Astrocyte (in vitro differentiated cells and primary cell): Measurements from ENCODE around the gene MYLK3. TPM values are rescaled to one million over a fixed set of nuclear protein-coding genes. Genes with fewer than 3 reads are reported as not detected.

ENCODE experiments used
- DNase-seq: peaks from one replicate; pipeline ENCODE4 v3.0.0-alpha.2; 2010; ENCODE audit warnings: low read depth
- FAIRE-seq: peaks from 2 replicates; lab custom pipeline; 2011; peaks lifted over from hg19 to GRCh38; lab: Jason Lieb, UNC
- H2AFZ ChIP-seq: 2 replicates; pipeline ENCODE4 v1.6.0; 2012; ENCODE audit warnings: low read depth, low read length, inconsistent platforms
- H3K27ac ChIP-seq: 2 replicates; pipeline ENCODE4 v1.5.1; 2011; ENCODE audit warnings: low read depth, low read length, inconsistent platforms
- H3K27me3 ChIP-seq: 2 replicates; pipeline ENCODE4 v1.6.0; 2011; ENCODE audit warnings: low read length, inconsistent platforms; ENCODE audit not compliant: insufficient read depth
- H3K36me3 ChIP-seq: 2 replicates; pipeline ENCODE4 v1.5.1; 2011; ENCODE audit warnings: low read length, inconsistent platforms; ENCODE audit not compliant: insufficient read depth
- H3K4me1 ChIP-seq: 2 replicates; pipeline ENCODE4 v1.5.1; 2011; ENCODE audit warnings: low read length, inconsistent platforms; ENCODE audit not compliant: insufficient read depth
- H3K4me2 ChIP-seq: 2 replicates; pipeline ENCODE4 v1.6.0; 2012; ENCODE audit warnings: low read length, inconsistent platforms
- H3K4me3 ChIP-seq: 2 replicates; pipeline ENCODE4 v1.5.1; 2011; ENCODE audit warnings: low read depth, mild to moderate bottlenecking, low read length, inconsistent platforms; ENCODE audit not compliant: insufficient read depth
- H3K79me2 ChIP-seq: 2 replicates; pipeline ENCODE4 v1.6.0; 2012; ENCODE audit warnings: mild to moderate bottlenecking, low read length, inconsistent platforms; ENCODE audit not compliant: insufficient read depth
- H3K9ac ChIP-seq: 2 replicates; pipeline ENCODE4 v1.6.0; 2012; ENCODE audit warnings: mild to moderate bottlenecking, low read length, inconsistent platforms
- H3K9me3 ChIP-seq: 2 replicates; pipeline ENCODE4 v1.5.1; 2012; ENCODE audit warnings: low read depth, mild to moderate bottlenecking, low read length, inconsistent platforms; ENCODE audit not compliant: insufficient read depth
- H4K20me1 ChIP-seq: 2 replicates; pipeline ENCODE4 v1.6.0; 2012; ENCODE audit warnings: low read length, inconsistent platforms; ENCODE audit not compliant: insufficient read depth
- H3K27ac Mint-ChIP-seq: one replicate; pipeline ENCODE4 v1.8.0; 2021; ENCODE audit warnings: mild to moderate bottlenecking, mixed read lengths; ENCODE audit not compliant: unreplicated experiment
- H3K27me3 Mint-ChIP-seq: one replicate; pipeline ENCODE4 v1.8.0; 2021; ENCODE audit warnings: low read depth, mixed read lengths; ENCODE audit not compliant: unreplicated experiment
- H3K36me3 Mint-ChIP-seq: one replicate; pipeline ENCODE4 v1.8.0; 2021; ENCODE audit warnings: low read depth, mixed read lengths; ENCODE audit not compliant: unreplicated experiment
- H3K4me1 Mint-ChIP-seq: one replicate; pipeline ENCODE4 v1.8.0; 2021; ENCODE audit warnings: low read depth, mixed read lengths; ENCODE audit not compliant: unreplicated experiment
- H3K4me3 Mint-ChIP-seq: one replicate; pipeline ENCODE4 v1.8.0; 2021; ENCODE audit warnings: mild to moderate bottlenecking, moderate library complexity, mixed read lengths; ENCODE audit not compliant: unreplicated experiment
- H3K9me3 Mint-ChIP-seq: one replicate; pipeline ENCODE4 v1.8.0; 2021; ENCODE audit warnings: mild to moderate bottlenecking, mixed read lengths; ENCODE audit not compliant: unreplicated experiment
- CTCF ChIP-seq: IDR thresholded peaks from 2 replicates; pipeline ENCODE4 v1.5.1; 2011; ENCODE audit warnings: low read depth, mild to moderate bottlenecking, inconsistent platforms, low read length, moderate library complexity; ENCODE audit not compliant: insufficient read depth
- EZH2 ChIP-seq: IDR thresholded peaks from 2 replicates; pipeline ENCODE4 v1.6.1; 2012; ENCODE audit warnings: mild to moderate bottlenecking, low read length, inconsistent platforms; ENCODE audit not compliant: insufficient read depth
- total RNA-seq: library from RNA; stranded (reverse); gene quantifications from 2 replicates; pipeline ENCODE4 v1.2.1, GENCODE V29; 2021

The MYLK3 gene
- total RNA-seq, 1 donor from 2014 or later = 1.3 TPM

- Mint-ChIP-seq H3K9me3 (no peaks in the 10 kb centered on the region), H3K36me3 (no peaks in the 10 kb centered on the region), H3K27ac (no peak within 1 kb of the TSS), H3K27me3 (no peaks in the 10 kb centered on the region), H3K4me1 (peaks cover 23% of the 10 kb centered on the region), H3K4me3 (no peak within 1 kb of the TSS)
- DNase-seq = peak; percentile 87
- Histone ChIP-seq H2AFZ (peak within 1 kb of the TSS; percentile 100), H4K20me1 (peaks cover 51% of the 10 kb centered on the region), H3K36me3 (peaks cover under 1% of the 10 kb centered on the region), H3K27me3 (no peaks in the 10 kb centered on the region), H3K4me1 (peaks cover 20% of the 10 kb centered on the region), H3K27ac (peak within 1 kb of the TSS; percentile 100), H3K79me2 (peaks cover 73% of the 10 kb centered on the region), H3K9me3 (no peaks in the 10 kb centered on the region), H3K4me3 (peak within 1 kb of the TSS; percentile 96), H3K9ac (peak within 1 kb of the TSS; percentile 99), H3K4me2 (peak within 1 kb of the TSS; percentile 96)
- TF ChIP-seq CTCF = peak; percentile 37
- TF ChIP-seq EZH2 = no peak
- FAIRE-seq = no peak
These were observed 58.5 kb downstream of the MYLK3 start, which contains the start of gene ORC6 for GRCh38 chr16:46689365-46690280. Gene ORC6 (plus strand): TSS chr16:46689659. CDS start chr16:46689706, 47 bp downstream.

DNA sequence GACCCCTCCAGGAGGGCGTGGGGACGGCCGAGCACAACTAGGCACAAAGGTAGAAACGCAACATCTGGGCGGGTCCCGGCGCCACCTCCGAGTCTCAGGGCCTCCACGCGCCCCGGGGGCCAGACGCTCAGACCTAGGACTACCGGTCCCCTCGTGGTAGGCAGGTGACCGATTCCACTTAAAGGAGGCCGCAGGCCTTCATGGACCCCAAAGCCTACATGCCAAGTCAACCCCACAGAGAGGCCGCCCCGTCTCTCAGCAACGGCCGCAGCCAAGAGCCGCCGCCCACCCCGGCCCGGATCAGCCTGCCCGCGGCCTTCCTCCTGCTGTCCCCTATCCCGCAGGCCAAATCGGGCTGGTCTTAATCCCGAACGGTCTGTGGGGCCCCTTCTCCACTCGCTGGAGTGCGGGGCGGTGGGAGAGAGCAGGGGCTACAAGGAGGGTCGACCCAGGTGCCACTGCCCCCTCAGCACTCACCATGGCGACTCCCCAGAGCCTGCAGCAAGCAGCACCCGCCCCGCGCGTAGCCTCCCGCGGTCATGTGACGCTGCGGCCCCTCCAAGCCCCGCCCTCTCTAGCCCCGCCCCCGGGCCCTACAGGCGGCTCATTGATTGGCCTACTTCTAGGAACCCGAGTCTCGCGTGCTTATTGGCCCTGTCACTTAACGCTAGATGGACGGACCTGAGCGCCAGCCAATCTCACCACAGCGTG lies 59.3 kb downstream of the MYLK3 start, which contains the start of gene VPS35:
VPS35 (minus strand) TSS at position 525 of the 711 bp plus-strand sequence; CDS start at position 480, 45 bp downstream.
- Histone ChIP-seq H3K9ac (peak within 1 kb of the TSS; percentile 99), H3K27ac (peak within 1 kb of the TSS; percentile 100), H3K4me2 (peak within 1 kb of the TSS; percentile 96), H3K27me3 (no peaks in the 10 kb centered on the region), H3K36me3 (no peaks in the 10 kb centered on the region), H3K79me2 (peaks cover 81% of the 10 kb centered on the region), H3K9me3 (no peaks in the 10 kb centered on the region), H2AFZ (peak within 1 kb of the TSS; percentile 100), H3K4me3 (peak within 1 kb of the TSS; percentile 96), H3K4me1 (peaks cover 20% of the 10 kb centered on the region), H4K20me1 (peaks cover 59% of the 10 kb centered on the region)
- Mint-ChIP-seq H3K36me3 (no peaks in the 10 kb centered on the region), H3K4me1 (peaks cover 29% of the 10 kb centered on the region), H3K27ac (no peak within 1 kb of the TSS), H3K9me3 (no peaks in the 10 kb centered on the region), H3K4me3 (no peak within 1 kb of the TSS), H3K27me3 (no peaks in the 10 kb centered on the region)
- FAIRE-seq (no peak), DNase-seq (peak; percentile 95)
- TF ChIP-seq CTCF (no peak), EZH2 (no peak)
